K562 (cell line): Measurements from ENCODE around the gene MAP3K6. TPM values are rescaled to one million over a fixed set of nuclear protein-coding genes. Genes with fewer than 3 reads are reported as not detected.

Source experiments
- BRD9 ChIP-seq: fragments of 450-650 bp; IDR thresholded peaks from 2 replicates; pipeline ENCODE4 v1.6.1; 2018; ENCODE audit warnings: low read depth; ENCODE audit not compliant: partially characterized antibody
- CCAR2 ChIP-seq: fragments of 200-400 bp; formaldehyde crosslinking; IDR thresholded peaks from 2 replicates; pipeline ENCODE4 v1.6.1; 2017; ENCODE audit warnings: mild to moderate bottlenecking, low read depth, low read length
- CCNT2 ChIP-seq: IDR thresholded peaks from 2 replicates; pipeline ENCODE4 v1.6.1; 2011; ENCODE audit warnings: borderline replicate concordance, low read depth, mild to moderate bottlenecking, moderate library complexity, mixed read lengths, low read length; ENCODE audit not compliant: insufficient read length; ENCODE audit errors: extremely low read depth
- FOS ChIP-seq: IDR thresholded peaks from 3 replicates; pipeline ENCODE4 v1.6.1; 2011; ENCODE audit not compliant: insufficient read length; ENCODE audit errors: extremely low read depth
- KHSRP ChIP-seq: fragments of 450-650 bp; IDR thresholded peaks from 2 replicates; pipeline ENCODE4 v1.6.1; 2017
- LEF1 ChIP-seq: fragments of 450-650 bp; IDR thresholded peaks from 2 replicates; pipeline ENCODE4 v1.6.1; 2016; ENCODE audit warnings: mild to moderate bottlenecking
- MAFG ChIP-seq: fragments of 450-650 bp; conservative IDR thresholded peaks from 2 replicates; pipeline ENCODE4 v1.6.1; 2016; ENCODE audit warnings: missing genetic modification characterization, missing compliant biosample characterization
- MBD2 ChIP-seq: sonication (generic); IDR thresholded peaks from 2 replicates; pipeline ENCODE4 v1.6.1; 2016; ENCODE audit warnings: low read depth, borderline replicate concordance
- PHF20 ChIP-seq: fragments of 450-650 bp; IDR thresholded peaks from 2 replicates; pipeline ENCODE4 v1.6.1; 2018; ENCODE audit not compliant: partially characterized antibody
- POLR2AphosphoS5 ChIP-seq: IDR thresholded peaks from 2 replicates; pipeline ENCODE4 v1.6.1; 2011; ENCODE audit warnings: mild to moderate bottlenecking, low read depth, low read length, moderate library complexity; ENCODE audit not compliant: control insufficient read depth, insufficient read depth
- PPARD ChIP-seq: fragments of 250-450 bp; sonication (Bioruptor Pico); IDR thresholded peaks from 2 replicates; pipeline ENCODE4 v1.8.0; 2022; ENCODE audit warnings: inconsistent platforms, mild to moderate bottlenecking, moderate library complexity
- PTRF ChIP-seq: fragments of 450-650 bp; IDR thresholded peaks from 2 replicates; pipeline ENCODE4 v1.6.1; 2016; ENCODE audit warnings: mild to moderate bottlenecking, missing genetic modification characterization, missing compliant biosample characterization
- TCF7L2 ChIP-seq: fragments of 150-350 bp; IDR thresholded peaks from 2 replicates; pipeline ENCODE4 v1.6.1; 2016; ENCODE audit warnings: low read depth, mild to moderate bottlenecking, low read length, moderate library complexity
- WHSC1 ChIP-seq: IDR thresholded peaks from one replicate; pipeline ENCODE4 v1.6.1; 2012; ENCODE audit warnings: low read length, control low read depth, inconsistent platforms
- ZFP36 ChIP-seq: fragments of 150-350 bp; IDR thresholded peaks from 2 replicates; pipeline ENCODE4 v1.6.1; 2018; ENCODE audit warnings: low read length, low read depth; ENCODE audit not compliant: partially characterized antibody
- ZNF143 ChIP-seq: sonication (generic); formaldehyde crosslinking; IDR thresholded peaks from 2 replicates; pipeline ENCODE4 v1.9.0; 2022; ENCODE audit warnings: mild to moderate bottlenecking, missing genetic modification reagents
- ZZZ3 ChIP-seq: fragments of 450-650 bp; IDR thresholded peaks from 2 replicates; pipeline ENCODE4 v1.6.1; 2016; ENCODE audit warnings: antibody characterized with exemption, mild to moderate bottlenecking, moderate library complexity
- polyA plus RNA-seq, 8 experiments: library from polyadenylated mRNA; depleted of rRNA in 4 of 8; stranded (reverse) in 5 of 8; unstranded in 3 of 8; fragments of >200 nt; fragmentation: Nextera tagmentation in 2 of 8; fragmentation: Illumina TruSeq in 1 of 8; extraction: Ambion mirVana in 2 of 8; extraction: Trizol in 1 of 8; gene quantifications; 2 replicates each; pipeline versions ENCODE4 v1.2.1 to v1.2.3, GENCODE V29; 2011 to 2014; ENCODE audit warnings: inconsistent platforms in 1 of 8, missing spikeins in 1 of 8
- total RNA-seq, 7 experiments: library from RNA; depleted of rRNA in 6 of 7; stranded (reverse); fragments of >200 nt in 6 of 7; fragmentation: Illumina TruSeq in 2 of 7; extraction: Trizol in 2 of 7; gene quantifications; 2 replicates each; pipeline versions ENCODE4 v1.2.1 to v1.2.3, GENCODE V29; 2011 to 2021; ENCODE audit warnings: low replicate concordance in 1 of 7
- TF ChIP-seq, protein P1 (sequence below): fragments of 200-800 bp; sonication (Bioruptor generic); IDR thresholded peaks from 2 replicates; pipeline ENCODE4 v1.6.1; 2016; ENCODE audit warnings: missing genetic modification characterization, missing compliant biosample characterization
- TF ChIP-seq, protein P2 (sequence below): fragments of 250-450 bp; sonication (Bioruptor Pico); IDR thresholded peaks from 2 replicates; pipeline ENCODE4 v1.4.0; 2020; ENCODE audit warnings: mild to moderate bottlenecking, moderate library complexity, borderline replicate concordance

The MAP3K6 gene
- total and polyA plus RNA-seq, 9 of the 15 experiments (the other 6 are each of a cell fraction or from before 2014, with no cell fraction given), result 0.99 to 21.9 (median 7.0) TPM

GRCh38 chr1:27332536-27333281 lies 34.1 kb downstream of the MAP3K6 start (continued):
- TF ChIP-seq LEF1 (no peak), ZFP36 (no peak), MAFG (tag) (no peak), TCF7L2 (no peak), PHF20 (no peak), ZNF143 (CRISPR knock-in tag) (no peak; the same call in 1 of the 2 replicates), POLR2AphosphoS5 (no peak), ZZZ3 (no peak), PTRF (no peak), WHSC1 (no peak), PPARD (CRISPR knock-in tag) (no peak), BRD9 (no peak), CCAR2 (no peak), MBD2 (no peak), FOS (no peak), CCNT2 (no peak), KHSRP (no peak)
- TF ChIP-seq, protein P1, sequence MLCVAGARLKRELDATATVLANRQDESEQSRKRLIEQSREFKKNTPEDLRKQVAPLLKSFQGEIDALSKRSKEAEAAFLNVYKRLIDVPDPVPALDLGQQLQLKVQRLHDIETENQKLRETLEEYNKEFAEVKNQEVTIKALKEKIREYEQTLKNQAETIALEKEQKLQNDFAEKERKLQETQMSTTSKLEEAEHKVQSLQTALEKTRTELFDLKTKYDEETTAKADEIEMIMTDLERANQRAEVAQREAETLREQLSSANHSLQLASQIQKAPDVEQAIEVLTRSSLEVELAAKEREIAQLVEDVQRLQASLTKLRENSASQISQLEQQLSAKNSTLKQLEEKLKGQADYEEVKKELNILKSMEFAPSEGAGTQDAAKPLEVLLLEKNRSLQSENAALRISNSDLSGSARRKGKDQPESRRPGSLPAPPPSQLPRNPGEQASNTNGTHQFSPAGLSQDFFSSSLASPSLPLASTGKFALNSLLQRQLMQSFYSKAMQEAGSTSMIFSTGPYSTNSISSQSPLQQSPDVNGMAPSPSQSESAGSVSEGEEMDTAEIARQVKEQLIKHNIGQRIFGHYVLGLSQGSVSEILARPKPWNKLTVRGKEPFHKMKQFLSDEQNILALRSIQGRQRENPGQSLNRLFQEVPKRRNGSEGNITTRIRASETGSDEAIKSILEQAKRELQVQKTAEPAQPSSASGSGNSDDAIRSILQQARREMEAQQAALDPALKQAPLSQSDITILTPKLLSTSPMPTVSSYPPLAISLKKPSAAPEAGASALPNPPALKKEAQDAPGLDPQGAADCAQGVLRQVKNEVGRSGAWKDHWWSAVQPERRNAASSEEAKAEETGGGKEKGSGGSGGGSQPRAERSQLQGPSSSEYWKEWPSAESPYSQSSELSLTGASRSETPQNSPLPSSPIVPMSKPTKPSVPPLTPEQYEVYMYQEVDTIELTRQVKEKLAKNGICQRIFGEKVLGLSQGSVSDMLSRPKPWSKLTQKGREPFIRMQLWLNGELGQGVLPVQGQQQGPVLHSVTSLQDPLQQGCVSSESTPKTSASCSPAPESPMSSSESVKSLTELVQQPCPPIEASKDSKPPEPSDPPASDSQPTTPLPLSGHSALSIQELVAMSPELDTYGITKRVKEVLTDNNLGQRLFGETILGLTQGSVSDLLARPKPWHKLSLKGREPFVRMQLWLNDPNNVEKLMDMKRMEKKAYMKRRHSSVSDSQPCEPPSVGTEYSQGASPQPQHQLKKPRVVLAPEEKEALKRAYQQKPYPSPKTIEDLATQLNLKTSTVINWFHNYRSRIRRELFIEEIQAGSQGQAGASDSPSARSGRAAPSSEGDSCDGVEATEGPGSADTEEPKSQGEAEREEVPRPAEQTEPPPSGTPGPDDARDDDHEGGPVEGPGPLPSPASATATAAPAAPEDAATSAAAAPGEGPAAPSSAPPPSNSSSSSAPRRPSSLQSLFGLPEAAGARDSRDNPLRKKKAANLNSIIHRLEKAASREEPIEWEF, result no peak
- TF ChIP-seq, protein P2, sequence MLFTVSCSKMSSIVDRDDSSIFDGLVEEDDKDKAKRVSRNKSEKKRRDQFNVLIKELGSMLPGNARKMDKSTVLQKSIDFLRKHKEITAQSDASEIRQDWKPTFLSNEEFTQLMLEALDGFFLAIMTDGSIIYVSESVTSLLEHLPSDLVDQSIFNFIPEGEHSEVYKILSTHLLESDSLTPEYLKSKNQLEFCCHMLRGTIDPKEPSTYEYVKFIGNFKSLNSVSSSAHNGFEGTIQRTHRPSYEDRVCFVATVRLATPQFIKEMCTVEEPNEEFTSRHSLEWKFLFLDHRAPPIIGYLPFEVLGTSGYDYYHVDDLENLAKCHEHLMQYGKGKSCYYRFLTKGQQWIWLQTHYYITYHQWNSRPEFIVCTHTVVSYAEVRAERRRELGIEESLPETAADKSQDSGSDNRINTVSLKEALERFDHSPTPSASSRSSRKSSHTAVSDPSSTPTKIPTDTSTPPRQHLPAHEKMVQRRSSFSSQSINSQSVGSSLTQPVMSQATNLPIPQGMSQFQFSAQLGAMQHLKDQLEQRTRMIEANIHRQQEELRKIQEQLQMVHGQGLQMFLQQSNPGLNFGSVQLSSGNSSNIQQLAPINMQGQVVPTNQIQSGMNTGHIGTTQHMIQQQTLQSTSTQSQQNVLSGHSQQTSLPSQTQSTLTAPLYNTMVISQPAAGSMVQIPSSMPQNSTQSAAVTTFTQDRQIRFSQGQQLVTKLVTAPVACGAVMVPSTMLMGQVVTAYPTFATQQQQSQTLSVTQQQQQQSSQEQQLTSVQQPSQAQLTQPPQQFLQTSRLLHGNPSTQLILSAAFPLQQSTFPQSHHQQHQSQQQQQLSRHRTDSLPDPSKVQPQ, result no peak
